HG02938 (cell line): Measurements from ENCODE around the gene FOXC2.

Experiments used
- ATAC-seq: cut with Tn5 transposase; IDR thresholded peaks from one replicate; pipeline ENCODE4 v1.9.1; 2021; ENCODE audit warnings: mild to moderate bottlenecking, moderate library complexity; ENCODE audit not compliant: unreplicated experiment

Gene FOXC2

GRCh38 chr16:86566601-86566965, at the start of gene FOXC2:
Gene FOXC2 (plus strand): TSS chr16:86566829. CDS start chr16:86567336, 507 bp downstream.
- ATAC-seq: no peak

GRCh38 chr16:86517033-86517432, 49.6 kb upstream of the FOXC2 start:
- ATAC-seq: no peak

- no peak for ATAC-seq
These were observed 48.9 kb upstream of the FOXC2 start for GRCh38 chr16:86517652-86518258.

GRCh38 chr16:86519007-86519648, 47.5 kb upstream of the FOXC2 start:
- no peak for ATAC-seq

GRCh38 chr16:86519649-86520316, 46.8 kb upstream of the FOXC2 start:
- no peak for ATAC-seq

GRCh38 chr16:86520317-86521210, 46.1 kb upstream of the FOXC2 start:
- no peak for ATAC-seq

- ATAC-seq: no peak
These were observed 45.1 kb upstream of the FOXC2 start for GRCh38 chr16:86521236-86522197.

- no peak for ATAC-seq
These were observed 44.0 kb upstream of the FOXC2 start for GRCh38 chr16:86522634-86523033.

- no peak for ATAC-seq
These were observed 43.4 kb upstream of the FOXC2 start for GRCh38 chr16:86523166-86523740.

- ATAC-seq: no peak
These were observed 42.6 kb upstream of the FOXC2 start for GRCh38 chr16:86524029-86524428.

- ATAC-seq: no peak
These were observed 40.9 kb upstream of the FOXC2 start for GRCh38 chr16:86525696-86526095.

GRCh38 chr16:86527366-86527765, 39.3 kb upstream of the FOXC2 start:
- no peak for ATAC-seq

GRCh38 chr16:86528061-86528929, 38.3 kb upstream of the FOXC2 start:
- ATAC-seq: no peak

- no peak for ATAC-seq
These were observed 37.5 kb upstream of the FOXC2 start for GRCh38 chr16:86529160-86529559.

- no peak for ATAC-seq
These were observed 36.1 kb upstream of the FOXC2 start for GRCh38 chr16:86530251-86531190.

- no peak for ATAC-seq
These were observed 35.5 kb upstream of the FOXC2 start for GRCh38 chr16:86531191-86531545.

- ATAC-seq: no peak
These were observed 34.7 kb upstream of the FOXC2 start for GRCh38 chr16:86531641-86532525.
